ENCODE measurements around the gene BTF3L4.
A peak's percentile ranks its signal among the peaks of the same experiment; 100 is the strongest.
"Not testable (repeated sequence)": the region's sequence is repeated elsewhere in the genome, so short reads cannot be mapped to it uniquely, and the experiment has no call there.

The BTF3L4 gene

GRCh38 chr1:52063192-52063591 lies 7.1 kb downstream of the BTF3L4 start:
- no peak for DNase-seq (ENCODE audit: low read depth)
- no peak overlapping the region for H3K4me3 ChIP-seq (ENCODE audit: low read depth, low read length)
- TF ChIP-seq CTCF (IDR thresholded peaks at IDR 0.05; ENCODE audit: low read depth, low read length, missing control alignments): no peak

DNA sequence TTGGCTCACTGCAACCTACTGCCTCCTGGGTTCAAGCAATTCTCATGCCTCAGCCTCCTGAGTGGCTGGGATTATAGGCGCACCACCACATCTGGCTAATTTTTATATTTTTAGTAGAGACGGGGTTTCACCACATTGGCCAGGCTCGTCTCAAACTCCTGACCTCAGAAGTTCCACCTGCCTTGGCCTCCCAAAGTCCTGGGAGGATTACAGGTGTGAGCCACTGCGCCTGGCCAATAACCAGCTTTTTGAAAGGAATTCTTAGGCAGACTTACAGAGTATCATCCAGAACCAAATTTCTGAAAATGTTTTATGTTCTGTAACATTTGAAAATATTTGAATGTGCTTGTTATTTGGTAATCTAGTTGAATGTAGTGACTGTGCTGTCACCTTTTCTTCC lies 14.6 kb downstream of the BTF3L4 start:
- no peak for DNase-seq (ENCODE audit: low read depth)
- TF ChIP-seq CTCF (IDR thresholded peaks at IDR 0.05; ENCODE audit: low read depth, low read length, missing control alignments): no peak
- no peak overlapping the region for H3K4me3 ChIP-seq (ENCODE audit: low read depth, low read length)

GRCh38 chr1:52072291-52072690 lies 16.2 kb downstream of the BTF3L4 start:
- H3K4me3 ChIP-seq (ENCODE audit: low read depth, low read length): no peak overlapping the region
- no peak for TF ChIP-seq CTCF (IDR thresholded peaks at IDR 0.05; ENCODE audit: low read depth, low read length, missing control alignments)
- DNase-seq (ENCODE audit: low read depth): no peak

DNA sequence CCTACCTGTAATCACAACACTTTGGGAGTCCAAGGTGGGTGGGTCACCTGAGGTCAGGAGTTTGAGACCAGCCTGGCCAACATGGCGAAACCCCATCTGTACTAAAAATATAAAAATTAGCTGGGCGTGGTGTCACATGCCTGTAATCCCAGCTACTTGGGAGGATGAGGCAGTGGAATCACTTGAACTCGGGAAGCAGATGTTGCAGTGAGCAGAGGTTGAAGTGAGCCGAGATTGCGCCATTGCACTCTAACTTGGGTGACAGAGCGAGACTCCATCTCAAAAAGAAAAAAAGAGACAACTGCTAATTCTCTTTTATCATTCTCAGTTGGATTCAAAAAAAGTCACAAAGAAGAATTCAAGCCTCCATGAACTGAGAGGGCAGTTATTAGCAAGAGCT lies 21.2 kb downstream of the BTF3L4 start:
- DNase-seq (ENCODE audit: low read depth); H3K4me3 ChIP-seq (ENCODE audit: low read depth, low read length): not testable (repeated sequence)

DNA sequence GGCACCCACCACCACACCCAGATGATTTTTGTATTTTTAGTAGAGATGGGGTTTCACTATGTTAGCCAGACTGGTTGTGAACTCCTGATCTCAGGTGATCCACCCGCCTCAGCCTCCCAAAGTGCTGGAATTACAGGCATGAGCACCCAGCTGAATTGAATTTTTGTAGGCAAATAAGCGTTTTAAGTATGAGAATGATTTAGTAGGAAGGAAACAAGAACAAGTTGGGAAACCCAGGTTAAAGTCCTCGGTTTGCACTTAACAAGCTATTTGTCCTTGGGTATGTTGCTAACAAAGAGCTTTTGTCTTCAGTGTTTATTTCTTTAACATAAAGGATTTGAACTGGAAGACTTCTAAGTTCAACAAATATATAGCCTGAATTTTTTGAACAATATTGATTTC lies 23.9 kb downstream of the BTF3L4 start:
- no peak for DNase-seq (ENCODE audit: low read depth)
- TF ChIP-seq CTCF (IDR thresholded peaks at IDR 0.05; ENCODE audit: low read depth, low read length, missing control alignments): no peak
- H3K4me3 ChIP-seq (ENCODE audit: low read depth, low read length): no peak overlapping the region

DNA sequence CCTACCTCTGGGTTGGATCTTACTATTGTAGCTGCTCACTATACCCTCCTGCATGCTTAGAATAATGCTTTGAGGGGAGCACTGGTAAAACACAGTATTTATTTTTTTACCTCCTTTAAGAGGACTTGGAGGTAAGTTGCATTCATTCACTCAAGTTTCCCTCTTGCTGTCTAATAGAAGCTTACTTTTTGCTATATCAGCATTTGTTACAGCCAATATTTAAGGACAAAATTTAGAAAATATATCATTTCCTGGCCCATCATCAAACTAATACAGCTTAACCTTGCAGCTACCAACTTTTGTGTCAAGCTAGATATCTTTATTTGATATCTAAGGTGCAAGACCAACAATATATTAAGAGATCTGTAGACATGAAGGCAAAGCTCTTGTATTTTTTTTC lies 31.8 kb downstream of the BTF3L4 start:
- not testable (repeated sequence) for H3K4me3 ChIP-seq (ENCODE audit: low read depth, low read length); DNase-seq (ENCODE audit: low read depth)

GRCh38 chr1:52094300-52094699 lies 38.2 kb downstream of the BTF3L4 start:
- H3K4me3 ChIP-seq (ENCODE audit: low read depth, low read length): not testable (repeated sequence)

DNA sequence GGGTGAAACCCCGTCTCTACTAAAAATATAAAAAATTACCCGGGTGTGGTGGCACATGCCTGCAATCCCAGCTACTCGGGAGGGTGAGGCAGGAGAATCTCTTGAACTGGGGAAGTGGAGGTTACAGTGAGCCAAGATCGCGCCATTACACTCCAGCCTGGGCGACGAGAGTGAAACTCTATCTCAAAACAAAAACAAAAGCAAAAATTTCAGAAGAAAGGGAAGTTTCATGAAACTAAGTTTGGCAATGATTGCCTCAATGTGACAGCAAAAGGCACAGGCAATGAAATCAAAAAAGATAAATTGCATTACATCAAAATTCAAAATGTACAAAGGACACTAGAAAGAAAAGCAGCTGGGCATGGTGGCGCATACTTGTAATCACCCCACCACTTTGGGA lies 40.1 kb downstream of the BTF3L4 start:
- no peak for DNase-seq (ENCODE audit: low read depth)
- no peak for TF ChIP-seq CTCF (IDR thresholded peaks at IDR 0.05; ENCODE audit: low read depth, low read length, missing control alignments)
- peak overlapping the region; percentile 19; the same call in 1 of the 2 replicates for H3K4me3 ChIP-seq (ENCODE audit: low read depth, low read length)

More at GRCh38 chr1:52094300-52094699, 38.2 kb downstream of the BTF3L4 start:
- not testable (repeated sequence) for DNase-seq (ENCODE audit: low read depth)

All from GM12864 (cell line).